GM06990 (cell line): ENCODE data around the gene C1QL4.
"Not testable (repeated sequence)": the region's sequence is repeated elsewhere in the genome, so short reads cannot be mapped to it uniquely, and the experiment has no call there.

Experiments
- DNase-seq: peaks from one replicate; pipeline ENCODE4 v3.0.0-alpha.2; 2011; ENCODE audit not compliant: insufficient read length; ENCODE audit errors: extremely low read depth
- H3K27me3 ChIP-seq: replicated peaks from 2 replicates; pipeline ENCODE4 v1.6.0; 2011; ENCODE audit warnings: low read length; ENCODE audit not compliant: control insufficient read depth, insufficient read depth
- H3K36me3 ChIP-seq: 2 replicates; pipeline ENCODE4 v1.5.1; 2011; ENCODE audit warnings: low read length; ENCODE audit not compliant: control insufficient read depth, insufficient read depth
- H3K4me3 ChIP-seq: replicated peaks from 2 replicates; pipeline ENCODE4 v1.5.1; 2011; ENCODE audit warnings: low read depth, mild to moderate bottlenecking, control low read depth, low read length
- CTCF ChIP-seq: IDR thresholded peaks from 2 replicates; pipeline ENCODE4 v1.5.1; 2011; ENCODE audit warnings: low read length, control low read depth, mild to moderate bottlenecking, inconsistent platforms; ENCODE audit not compliant: insufficient read depth, poor library complexity, severe bottlenecking

Gene C1QL4

GRCh38 chr12:49284672-49285071 is 52.3 kb downstream of the C1QL4 start:
- TF ChIP-seq CTCF = no peak
- DNase-seq = no peak
- Histone ChIP-seq H3K36me3 (no peaks in the 10 kb centered on the region), H3K4me3 (no peak overlapping the region), H3K27me3 (no peaks in the 10 kb centered on the region)

- DNase-seq = no peak
- Histone ChIP-seq H3K27me3 (no peaks in the 10 kb centered on the region), H3K4me3 (no peak overlapping the region), H3K36me3 (no peaks in the 10 kb centered on the region)
- peak; percentile 38 for TF ChIP-seq CTCF
These were observed 53.2 kb downstream of the C1QL4 start for GRCh38 chr12:49283541-49284429.

GRCh38 chr12:49282740-49283375 is 54.1 kb downstream of the C1QL4 start:
- not testable (repeated sequence) for DNase-seq, H3K36me3 ChIP-seq, H3K4me3 ChIP-seq, H3K27me3 ChIP-seq
